ENCODE data around the gene PARP15. TPM values are rescaled to one million over a fixed set of nuclear protein-coding genes. Genes with fewer than 3 reads are reported as not detected.

The PARP15 gene
- total RNA-seq, 4 donors from 2014 or later = 1.2 to 2.3 (median 1.6) TPM

GRCh38 chr3:122612696-122613095 lies 35.2 kb downstream of the PARP15 start:
- 92% methylated on average over 5 of the region's 5 CpGs for WGBS, 2 donors
- Histone ChIP-seq H3K4me1 (peaks cover 0 to 4% of the 10 kb centered on the region in 2 donors), H3K4me3 (replicated peaks in 1 of 3) (no peak overlapping the region), H3K9me3 (no peaks in the 10 kb centered on the region), H3K27me3 (no peaks in the 10 kb centered on the region), H3K27ac (no peak overlapping the region), H3K36me3 (no peaks in the 10 kb centered on the region)
- intact Hi-C loops (cut with DNase I) = no loop called here
- no peak for TF ChIP-seq POLR2A (IDR thresholded peaks at IDR 0.05)
- TF ChIP-seq, protein P1, sequence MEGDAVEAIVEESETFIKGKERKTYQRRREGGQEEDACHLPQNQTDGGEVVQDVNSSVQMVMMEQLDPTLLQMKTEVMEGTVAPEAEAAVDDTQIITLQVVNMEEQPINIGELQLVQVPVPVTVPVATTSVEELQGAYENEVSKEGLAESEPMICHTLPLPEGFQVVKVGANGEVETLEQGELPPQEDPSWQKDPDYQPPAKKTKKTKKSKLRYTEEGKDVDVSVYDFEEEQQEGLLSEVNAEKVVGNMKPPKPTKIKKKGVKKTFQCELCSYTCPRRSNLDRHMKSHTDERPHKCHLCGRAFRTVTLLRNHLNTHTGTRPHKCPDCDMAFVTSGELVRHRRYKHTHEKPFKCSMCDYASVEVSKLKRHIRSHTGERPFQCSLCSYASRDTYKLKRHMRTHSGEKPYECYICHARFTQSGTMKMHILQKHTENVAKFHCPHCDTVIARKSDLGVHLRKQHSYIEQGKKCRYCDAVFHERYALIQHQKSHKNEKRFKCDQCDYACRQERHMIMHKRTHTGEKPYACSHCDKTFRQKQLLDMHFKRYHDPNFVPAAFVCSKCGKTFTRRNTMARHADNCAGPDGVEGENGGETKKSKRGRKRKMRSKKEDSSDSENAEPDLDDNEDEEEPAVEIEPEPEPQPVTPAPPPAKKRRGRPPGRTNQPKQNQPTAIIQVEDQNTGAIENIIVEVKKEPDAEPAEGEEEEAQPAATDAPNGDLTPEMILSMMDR (IDR thresholded peaks at IDR 0.05) = no peak
- DNase-seq = no peak

DNA sequence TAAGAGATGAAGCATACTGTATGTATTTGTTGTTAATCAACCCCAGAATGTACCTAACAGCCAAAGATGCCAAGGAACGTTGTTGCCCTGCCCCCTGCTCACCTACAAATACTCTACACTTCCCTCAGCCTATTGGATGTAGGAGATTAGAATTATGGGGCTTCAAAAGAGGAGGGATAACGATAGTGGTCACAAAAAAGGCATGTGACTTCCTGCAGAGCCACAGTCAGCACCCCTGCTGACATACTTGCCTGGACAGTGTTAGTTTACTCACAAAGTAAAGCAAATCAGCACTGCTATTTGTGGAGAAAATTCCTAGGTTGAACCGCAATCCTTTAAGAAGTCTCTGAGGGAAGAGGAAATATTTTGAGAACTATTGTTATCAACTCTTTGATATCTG lies 37.9 kb downstream of the PARP15 start:
- no peak for TF ChIP-seq POLR2A (IDR thresholded peaks at IDR 0.05)
- TF ChIP-seq, protein P1 (IDR thresholded peaks at IDR 0.05) = no peak
- Histone ChIP-seq H3K27me3 (no peaks in the 10 kb centered on the region), H3K36me3 (no peaks in the 10 kb centered on the region), H3K9me3 (no peaks in the 10 kb centered on the region), H3K4me1 (no peaks in the 10 kb centered on the region), H3K27ac (no peak overlapping the region), H3K4me3 (replicated peaks in 1 of 3) (no peak overlapping the region)
- intact Hi-C loops (cut with DNase I) = no loop called here
- WGBS, 2 donors = 51 to 59% methylated on average over 3 of the region's 3 CpGs
- DNase-seq = no peak

GRCh38 chr3:122618614-122619013 lies 41.2 kb downstream of the PARP15 start:
- Histone ChIP-seq H3K27ac (no peak overlapping the region), H3K27me3 (no peaks in the 10 kb centered on the region), H3K4me3 (replicated peaks in 1 of 3) (no peak overlapping the region), H3K9me3 (no peaks in the 10 kb centered on the region), H3K36me3 (no peaks in the 10 kb centered on the region), H3K4me1 (no peaks in the 10 kb centered on the region)
- TF ChIP-seq, protein P1 (IDR thresholded peaks at IDR 0.05) = no peak
- no peak for TF ChIP-seq POLR2A (IDR thresholded peaks at IDR 0.05)
- intact Hi-C loops (cut with DNase I) = no loop called here
- no peak for DNase-seq
- 77 to 85% methylated on average over 3 of the region's 3 CpGs for WGBS, 2 donors

GRCh38 chr3:122619040-122619439 lies 41.6 kb downstream of the PARP15 start:
- no peaks in the 10 kb centered on the region for H3K9me3 ChIP-seq
- TF ChIP-seq POLR2A (IDR thresholded peaks at IDR 0.05) = no peak
- TF ChIP-seq, protein P1 (IDR thresholded peaks at IDR 0.05) = no peak
- no peak overlapping the region for H3K4me3 ChIP-seq (replicated peaks in 1 of 3)
- 77 to 80% methylated on average over 4 of the region's 4 CpGs for WGBS, 2 donors
- DNase-seq = no peak
- no peaks in the 10 kb centered on the region for H3K36me3 ChIP-seq
- no peak overlapping the region for H3K27ac ChIP-seq
- intact Hi-C loops (cut with DNase I) = no loop called here
- H3K27me3 ChIP-seq = no peaks in the 10 kb centered on the region
- no peaks in the 10 kb centered on the region for H3K4me1 ChIP-seq

DNA sequence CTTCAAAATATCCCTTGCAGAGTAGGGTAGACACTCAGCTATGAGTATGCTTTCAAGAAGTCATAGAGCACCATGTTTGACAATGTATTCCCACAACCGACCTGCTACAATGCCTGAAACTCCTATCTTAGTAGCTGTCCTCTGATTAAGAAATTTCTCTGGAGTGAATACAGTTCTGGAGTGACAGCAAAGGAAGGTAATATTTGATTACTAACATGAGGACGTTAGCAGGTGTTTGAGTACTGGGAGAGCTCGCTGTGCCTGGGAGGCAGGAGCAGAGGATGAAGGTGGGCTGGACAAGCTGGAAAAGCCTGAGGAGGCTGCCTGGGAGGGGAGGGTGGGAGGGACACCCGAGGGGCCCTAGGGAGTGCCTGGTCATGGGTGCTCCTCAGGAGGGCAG lies 42.9 kb downstream of the PARP15 start:
- no peak overlapping the region for H3K27ac ChIP-seq
- 66 to 80% methylated on average over 4 of the region's 4 CpGs for WGBS, 2 donors

More for the DNA sequence above, 42.9 kb downstream of the PARP15 start:
- no peak for TF ChIP-seq POLR2A (IDR thresholded peaks at IDR 0.05)
- TF ChIP-seq, protein P1 (IDR thresholded peaks at IDR 0.05) = no peak
- intact Hi-C loops (cut with DNase I) = no loop called here
- Histone ChIP-seq H3K9me3 (no peaks in the 10 kb centered on the region), H3K4me1 (no peaks in the 10 kb centered on the region), H3K4me3 (replicated peaks in 1 of 3) (no peak overlapping the region), H3K36me3 (no peaks in the 10 kb centered on the region), H3K27me3 (no peaks in the 10 kb centered on the region)
- no peak for DNase-seq
